Prostate gland (tissue), 2 donors: ENCODE measurements around the gene LYPLAL1.

Source experiments
- POLR2A ChIP-seq: fragments of 450-650 bp; IDR thresholded peaks from one replicate; pipeline ENCODE4 v1.6.1; 2016; ENCODE audit warnings: antibody characterized with exemption, mild to moderate bottlenecking
- POLR2AphosphoS5 ChIP-seq: sonication (generic); formaldehyde crosslinking; IDR thresholded peaks from one replicate; pipeline ENCODE4 v1.6.1; 2017; ENCODE audit warnings: antibody characterized with exemption
- TF ChIP-seq, protein P1 (sequence below), 4 experiments: fragments of 200-600 bp in 2 of 4; fragments of 450-650 bp in 2 of 4; sonication (generic) in 2 of 4; IDR thresholded peaks; 1 replicate in 3 of 4; 2 replicates in 1 of 4; pipeline ENCODE4 v1.5.1; 2016 to 2019; ENCODE audit warnings: antibody characterized with exemption in 4 of 4, mild to moderate bottlenecking in 2 of 4, moderate library complexity in 2 of 4

DNA sequence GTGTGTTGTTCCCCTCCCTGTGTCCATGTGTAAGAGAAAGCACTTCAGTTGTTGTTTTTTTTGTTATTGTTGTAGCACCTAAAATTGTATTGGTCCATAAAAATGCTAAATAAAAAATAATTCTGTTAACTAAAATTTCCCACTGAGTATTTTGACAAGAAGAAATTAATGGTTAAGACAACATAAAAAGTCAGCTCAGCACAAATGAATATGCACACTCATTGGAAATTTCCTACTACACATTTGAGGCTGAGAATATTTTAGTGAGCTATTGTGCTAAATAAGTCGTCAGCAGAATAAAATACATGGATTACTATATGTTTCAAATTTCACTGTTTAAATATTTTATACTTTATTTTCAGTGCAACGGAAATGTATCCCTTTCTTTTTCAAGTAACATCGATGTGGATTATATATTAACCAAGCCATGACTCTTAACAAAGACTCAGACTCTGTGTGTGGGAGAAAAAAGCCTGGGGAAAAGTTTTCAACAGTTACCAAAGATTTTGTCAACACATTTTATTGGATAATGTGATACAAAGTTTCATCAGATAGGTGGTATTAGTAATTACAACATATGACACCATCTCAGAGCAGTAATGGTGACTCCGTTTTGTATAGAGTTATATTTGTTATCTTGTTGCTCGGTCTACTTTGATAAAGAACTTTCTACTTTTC is 63.4 kb downstream of the LYPLAL1 start:
- TF ChIP-seq POLR2A = no peak
- TF ChIP-seq, protein P1, sequence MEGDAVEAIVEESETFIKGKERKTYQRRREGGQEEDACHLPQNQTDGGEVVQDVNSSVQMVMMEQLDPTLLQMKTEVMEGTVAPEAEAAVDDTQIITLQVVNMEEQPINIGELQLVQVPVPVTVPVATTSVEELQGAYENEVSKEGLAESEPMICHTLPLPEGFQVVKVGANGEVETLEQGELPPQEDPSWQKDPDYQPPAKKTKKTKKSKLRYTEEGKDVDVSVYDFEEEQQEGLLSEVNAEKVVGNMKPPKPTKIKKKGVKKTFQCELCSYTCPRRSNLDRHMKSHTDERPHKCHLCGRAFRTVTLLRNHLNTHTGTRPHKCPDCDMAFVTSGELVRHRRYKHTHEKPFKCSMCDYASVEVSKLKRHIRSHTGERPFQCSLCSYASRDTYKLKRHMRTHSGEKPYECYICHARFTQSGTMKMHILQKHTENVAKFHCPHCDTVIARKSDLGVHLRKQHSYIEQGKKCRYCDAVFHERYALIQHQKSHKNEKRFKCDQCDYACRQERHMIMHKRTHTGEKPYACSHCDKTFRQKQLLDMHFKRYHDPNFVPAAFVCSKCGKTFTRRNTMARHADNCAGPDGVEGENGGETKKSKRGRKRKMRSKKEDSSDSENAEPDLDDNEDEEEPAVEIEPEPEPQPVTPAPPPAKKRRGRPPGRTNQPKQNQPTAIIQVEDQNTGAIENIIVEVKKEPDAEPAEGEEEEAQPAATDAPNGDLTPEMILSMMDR (IDR thresholded peaks at IDR 0.05) = no peak
- no peak for TF ChIP-seq POLR2AphosphoS5
